SK-N-SH treated with all-trans-retinoic acid at 6 μM for 48 hours (cell line): ENCODE results near the gene EHBP1.

Experiments
- ISL1 ChIP-seq: fragments of 250-450 bp; sonication (Bioruptor Pico); IDR thresholded peaks from 2 replicates; pipeline ENCODE4 v2.1.2; 2022; ENCODE audit warnings: mild to moderate bottlenecking, moderate library complexity
- ZFP3 ChIP-seq: fragments of 250-450 bp; sonication (Bioruptor Pico); IDR thresholded peaks from 2 replicates; pipeline ENCODE4 v1.5.0; 2020; ENCODE audit warnings: mild to moderate bottlenecking, moderate library complexity
- ZNF8 ChIP-seq: fragments of 450-650 bp; formaldehyde crosslinking; IDR thresholded peaks from 2 replicates; pipeline ENCODE4 v1.5.0; 2020; ENCODE audit warnings: mild to moderate bottlenecking, moderate library complexity

GRCh38 chr2:62724106-62724505, 18.6 kb downstream of the EHBP1 start:
- TF ChIP-seq ZNF8 (CRISPR knock-in tag) (no peak), ISL1 (CRISPR knock-in tag) (peak; percentile 20; the same call in 1 of the 2 replicates), ZFP3 (CRISPR knock-in tag) (no peak)
